GM23248 (cell line): ENCODE data around the gene ABCG5.

Experiments used
- EZH2 ChIP-seq: fragments of 200-600 bp; sonication (generic); IDR thresholded peaks from 2 replicates; pipeline ENCODE4 v1.6.1; 2018; ENCODE audit warnings: antibody characterized with exemption, mild to moderate bottlenecking; ENCODE audit not compliant: insufficient read depth, poor library complexity, severe bottlenecking
- EZH2phosphoT487 ChIP-seq: fragments of 200-600 bp; sonication (generic); IDR thresholded peaks from 2 replicates; pipeline ENCODE4 v1.6.1; 2018; ENCODE audit warnings: antibody characterized with exemption, moderate library complexity, mild to moderate bottlenecking, low read depth; ENCODE audit not compliant: insufficient read depth

GRCh38 chr2:43838560-43839267, at the start of gene ABCG5, which contains the start of gene ABCG8:
- TF ChIP-seq EZH2 (no peak), EZH2phosphoT487 (no peak)
